OCI-LY3 (cell line): ENCODE measurements around the gene TFPI.

Experiments used
- EZH2phosphoT487 ChIP-seq: fragments of 200-600 bp; shearing (Covaris generic); IDR thresholded peaks from 2 replicates; pipeline ENCODE4 v1.6.1; 2018; ENCODE audit warnings: antibody characterized with exemption, mixed run types, low read depth
- TF ChIP-seq, protein P1 (sequence below): fragments of 200-600, 300-600 bp; sonication (generic); IDR thresholded peaks from 2 replicates; pipeline ENCODE4 v1.5.1; 2014; ENCODE audit warnings: antibody characterized with exemption, low read length, low read depth

DNA sequence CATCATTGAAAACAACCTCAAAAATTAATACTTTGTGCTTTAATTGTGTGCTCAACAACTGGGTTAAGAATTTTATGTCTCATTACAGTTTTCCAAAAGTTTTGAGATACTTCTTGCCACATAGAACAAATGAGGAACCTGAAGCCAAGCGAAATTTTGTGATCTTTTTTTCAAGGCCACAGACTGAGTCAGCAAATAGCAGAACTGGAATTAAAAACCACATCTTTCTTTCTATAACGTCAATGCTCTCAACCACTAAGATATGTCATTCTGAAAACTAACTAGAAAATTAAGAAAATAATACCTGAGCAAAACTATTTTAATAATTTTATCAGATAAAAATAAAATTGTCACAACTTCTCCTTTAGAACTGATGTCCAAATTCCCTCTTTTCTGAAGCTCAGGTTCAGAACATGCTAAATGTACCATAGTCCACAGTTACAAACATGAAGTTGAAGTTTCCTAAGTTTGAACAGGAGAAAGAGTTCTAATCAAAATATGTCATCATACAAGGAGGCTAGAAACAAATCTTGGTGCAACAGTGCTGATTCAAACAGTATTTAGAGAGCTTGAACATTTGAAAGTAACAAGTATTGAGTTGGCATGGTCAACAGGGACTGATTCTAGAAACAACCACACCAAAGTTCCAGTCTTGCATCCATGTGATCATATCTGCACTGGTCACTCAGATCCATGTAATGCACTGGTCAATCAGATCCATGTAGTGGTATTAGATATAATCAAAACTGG lies 78.6 kb downstream of the TFPI start:
- TF ChIP-seq, protein P1, sequence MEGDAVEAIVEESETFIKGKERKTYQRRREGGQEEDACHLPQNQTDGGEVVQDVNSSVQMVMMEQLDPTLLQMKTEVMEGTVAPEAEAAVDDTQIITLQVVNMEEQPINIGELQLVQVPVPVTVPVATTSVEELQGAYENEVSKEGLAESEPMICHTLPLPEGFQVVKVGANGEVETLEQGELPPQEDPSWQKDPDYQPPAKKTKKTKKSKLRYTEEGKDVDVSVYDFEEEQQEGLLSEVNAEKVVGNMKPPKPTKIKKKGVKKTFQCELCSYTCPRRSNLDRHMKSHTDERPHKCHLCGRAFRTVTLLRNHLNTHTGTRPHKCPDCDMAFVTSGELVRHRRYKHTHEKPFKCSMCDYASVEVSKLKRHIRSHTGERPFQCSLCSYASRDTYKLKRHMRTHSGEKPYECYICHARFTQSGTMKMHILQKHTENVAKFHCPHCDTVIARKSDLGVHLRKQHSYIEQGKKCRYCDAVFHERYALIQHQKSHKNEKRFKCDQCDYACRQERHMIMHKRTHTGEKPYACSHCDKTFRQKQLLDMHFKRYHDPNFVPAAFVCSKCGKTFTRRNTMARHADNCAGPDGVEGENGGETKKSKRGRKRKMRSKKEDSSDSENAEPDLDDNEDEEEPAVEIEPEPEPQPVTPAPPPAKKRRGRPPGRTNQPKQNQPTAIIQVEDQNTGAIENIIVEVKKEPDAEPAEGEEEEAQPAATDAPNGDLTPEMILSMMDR = no peak
- TF ChIP-seq EZH2phosphoT487 = no peak
